DND-41 (cell line): Measurements from ENCODE around the gene COG2.

ENCODE experiments used
- EZH2 ChIP-seq: IDR thresholded peaks from 3 replicates; pipeline ENCODE4 v1.6.1; 2012; ENCODE audit warnings: borderline replicate concordance, low read depth, mild to moderate bottlenecking, moderate library complexity, low read length, inconsistent platforms; ENCODE audit not compliant: severe bottlenecking
- TF ChIP-seq, protein P1 (sequence below): IDR thresholded peaks from 2 replicates; pipeline ENCODE4 v1.5.1; 2012; ENCODE audit warnings: borderline replicate concordance, low read length, moderate library complexity, mild to moderate bottlenecking; ENCODE audit not compliant: poor library complexity, severe bottlenecking; ENCODE audit errors: extremely low read depth

DNA sequence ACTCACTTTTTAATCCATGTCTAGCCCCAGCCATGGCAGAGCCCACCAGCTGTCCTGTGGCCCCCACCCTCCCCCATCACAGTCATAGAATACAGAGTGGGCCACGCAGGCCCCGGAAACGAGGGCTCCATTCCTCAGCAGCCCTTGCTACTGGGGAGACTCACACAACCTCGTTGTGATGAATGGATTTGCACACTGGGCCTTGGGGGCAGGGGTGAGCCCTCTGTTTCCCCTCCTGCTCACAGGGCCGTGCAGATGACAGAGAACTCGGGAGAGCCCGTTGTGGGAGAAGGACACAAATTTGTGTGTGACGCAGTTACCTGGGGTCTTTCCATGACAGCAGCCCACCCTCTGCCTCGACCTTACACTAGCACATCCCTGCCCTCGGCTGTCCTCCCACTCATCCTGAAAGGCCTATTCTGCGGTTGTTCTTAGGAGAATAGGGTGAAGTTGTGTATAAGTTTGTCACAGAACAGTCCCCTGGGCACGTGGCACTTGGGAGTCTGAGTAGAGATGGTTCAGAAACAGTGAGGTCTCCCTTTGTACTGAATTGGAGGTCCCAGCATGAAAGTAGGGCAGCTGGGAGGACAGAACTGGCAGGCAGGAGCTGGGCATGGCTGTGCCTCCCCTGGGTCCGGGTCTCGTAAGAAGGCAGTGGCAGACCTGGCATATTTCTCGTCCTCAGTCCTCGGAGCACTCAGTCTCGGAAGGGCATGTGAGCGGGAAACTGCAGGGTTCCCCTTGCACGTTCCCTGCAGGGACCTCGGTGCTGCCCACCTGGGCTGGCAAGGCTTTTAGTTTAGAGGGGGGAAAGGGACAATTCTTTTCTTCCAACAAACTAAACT is 64.8 kb downstream of the COG2 start:
- TF ChIP-seq, protein P1, sequence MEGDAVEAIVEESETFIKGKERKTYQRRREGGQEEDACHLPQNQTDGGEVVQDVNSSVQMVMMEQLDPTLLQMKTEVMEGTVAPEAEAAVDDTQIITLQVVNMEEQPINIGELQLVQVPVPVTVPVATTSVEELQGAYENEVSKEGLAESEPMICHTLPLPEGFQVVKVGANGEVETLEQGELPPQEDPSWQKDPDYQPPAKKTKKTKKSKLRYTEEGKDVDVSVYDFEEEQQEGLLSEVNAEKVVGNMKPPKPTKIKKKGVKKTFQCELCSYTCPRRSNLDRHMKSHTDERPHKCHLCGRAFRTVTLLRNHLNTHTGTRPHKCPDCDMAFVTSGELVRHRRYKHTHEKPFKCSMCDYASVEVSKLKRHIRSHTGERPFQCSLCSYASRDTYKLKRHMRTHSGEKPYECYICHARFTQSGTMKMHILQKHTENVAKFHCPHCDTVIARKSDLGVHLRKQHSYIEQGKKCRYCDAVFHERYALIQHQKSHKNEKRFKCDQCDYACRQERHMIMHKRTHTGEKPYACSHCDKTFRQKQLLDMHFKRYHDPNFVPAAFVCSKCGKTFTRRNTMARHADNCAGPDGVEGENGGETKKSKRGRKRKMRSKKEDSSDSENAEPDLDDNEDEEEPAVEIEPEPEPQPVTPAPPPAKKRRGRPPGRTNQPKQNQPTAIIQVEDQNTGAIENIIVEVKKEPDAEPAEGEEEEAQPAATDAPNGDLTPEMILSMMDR, result no peak
- TF ChIP-seq EZH2, result no peak
